HG03045 (cell line): ENCODE data around the gene LCOR.

Experiments
- ATAC-seq: cut with Tn5 transposase; IDR thresholded peaks from one replicate; pipeline ENCODE4 v1.9.1; 2021; ENCODE audit warnings: mild to moderate bottlenecking, moderate library complexity; ENCODE audit not compliant: unreplicated experiment

Gene LCOR

GRCh38 chr10:96889415-96890171 lies 57.5 kb downstream of the LCOR start:
- no peak for ATAC-seq

- ATAC-seq, result no peak
Measured at GRCh38 chr10:96890172-96890513, 58.0 kb downstream of the LCOR start.

GRCh38 chr10:96890580-96890979 lies 58.5 kb downstream of the LCOR start:
- no peak for ATAC-seq

- no peak for ATAC-seq
Measured at GRCh38 chr10:96891840-96892239, 59.7 kb downstream of the LCOR start.

GRCh38 chr10:96895662-96896424 lies 63.7 kb downstream of the LCOR start:
- no peak for ATAC-seq

GRCh38 chr10:96896884-96897589 lies 64.9 kb downstream of the LCOR start:
- no peak for ATAC-seq

- no peak for ATAC-seq
Measured at GRCh38 chr10:96902117-96902516, 70.0 kb downstream of the LCOR start.

GRCh38 chr10:96902731-96903358 lies 70.7 kb downstream of the LCOR start:
- ATAC-seq, result no peak

GRCh38 chr10:96904648-96905047 lies 72.5 kb downstream of the LCOR start:
- no peak for ATAC-seq

GRCh38 chr10:96906864-96907263 lies 74.8 kb downstream of the LCOR start:
- ATAC-seq, result no peak

GRCh38 chr10:96910488-96911395 lies 78.6 kb downstream of the LCOR start:
- ATAC-seq, result no peak

- ATAC-seq, result no peak
Measured at GRCh38 chr10:96912405-96912804, 80.3 kb downstream of the LCOR start.

- no peak for ATAC-seq
Measured at GRCh38 chr10:96913906-96914305, 81.8 kb downstream of the LCOR start.

- ATAC-seq, result no peak
Measured at GRCh38 chr10:96917628-96918027, 85.5 kb downstream of the LCOR start.

- ATAC-seq, result no peak
Measured at GRCh38 chr10:96918214-96919002, 86.3 kb downstream of the LCOR start.

GRCh38 chr10:96919785-96920430 lies 87.8 kb downstream of the LCOR start:
- no peak for ATAC-seq

GRCh38 chr10:96921655-96922054 lies 89.6 kb downstream of the LCOR start:
- no peak for ATAC-seq

- no peak for ATAC-seq
Measured at GRCh38 chr10:96922978-96923948, 91.2 kb downstream of the LCOR start.
